ENCODE results near the gene RAD51B. TPM values are rescaled to one million over a fixed set of nuclear protein-coding genes. Genes with fewer than 3 reads are reported as not detected.

RAD51B gene
- total RNA-seq, 1 experiment from 2014 or later, result 16.7 TPM

DNA sequence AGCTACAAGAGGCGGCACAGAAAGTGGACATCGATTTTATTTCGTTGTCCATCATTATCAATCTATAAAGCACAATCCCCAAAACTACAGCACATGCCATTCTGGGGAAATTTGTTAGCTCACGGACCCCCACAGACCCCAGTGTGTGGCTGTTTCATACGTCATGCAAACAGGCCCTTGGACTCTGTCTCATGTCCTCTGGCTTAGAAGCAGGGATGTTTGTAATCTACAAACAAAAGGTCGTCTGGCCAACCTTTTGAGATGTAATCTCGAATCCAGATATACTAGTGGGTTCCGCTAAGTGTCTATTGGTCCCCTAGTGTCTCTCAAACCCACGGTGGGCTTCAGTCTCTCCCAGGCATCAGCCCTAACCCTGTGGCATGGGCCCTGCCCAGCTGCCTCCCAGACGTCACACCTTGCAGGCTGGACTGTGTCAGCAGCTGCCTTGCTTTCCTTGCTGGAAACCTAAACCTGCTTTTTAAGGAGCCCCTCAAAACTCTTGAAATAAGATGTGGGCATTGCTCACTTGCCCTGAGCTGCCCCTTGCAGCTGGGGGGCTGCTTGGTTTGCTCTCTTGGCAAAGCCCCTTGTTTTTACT, 752.4 kb downstream of the RAD51B start:
- no peaks in the 10 kb centered on the region for H3K9me3 ChIP-seq (ENCODE audit: control insufficient read depth, low read depth, low read length)

More for the DNA sequence above, 752.4 kb downstream of the RAD51B start:
- peaks cover 2% of the 10 kb centered on the region for H3K27me3 Mint-ChIP-seq (ENCODE audit: low read depth)
- no peak overlapping the region for H2BK15ac ChIP-seq (ENCODE audit: low read depth, low read length)
- H3K36me3 Mint-ChIP-seq (ENCODE audit: insufficient read depth in 1 of 3, low read depth in 3 of 3), result peaks cover 0 to 4% (median 0%) of the 10 kb centered on the region in 3 experiments; a peak in 2 of 7 replicates
- H3K4ac ChIP-seq (ENCODE audit: low read depth, low read length), result no peak overlapping the region
- no peak overlapping the region for H4K91ac ChIP-seq (ENCODE audit: insufficient read length, low read depth, low read length)
- H4K5ac ChIP-seq (ENCODE audit: insufficient read length, low read depth, low read length), result no peak overlapping the region
- H2AFZ ChIP-seq (ENCODE audit: low read length), result no peak overlapping the region
- H3K4me2 ChIP-seq (ENCODE audit: insufficient read depth, insufficient read length, low read length), result no peak overlapping the region
- no peak overlapping the region for H2BK120ac ChIP-seq (ENCODE audit: low read depth, low read length, poor library complexity, severe bottlenecking)
- no peaks in the 10 kb centered on the region for H3K79me1 ChIP-seq (ENCODE audit: insufficient read depth, low read depth, low read length, poor library complexity, severe bottlenecking)
- H3K18ac ChIP-seq (ENCODE audit: insufficient read length, low read depth, low read length), result no peak overlapping the region
- H2AK5ac ChIP-seq (ENCODE audit: insufficient read length, low read length), result no peak overlapping the region
- WGBS (ENCODE audit: extremely low coverage, insufficient read length, low lambda C conversion rate), result no CpG with 5 or more reads among the region's 10 CpGs
- TF ChIP-seq CTCF (conservative IDR thresholded peaks at IDR 0.05), result no peak
- H3K79me2 ChIP-seq (ENCODE audit: insufficient read depth, low read length), result no peaks in the 10 kb centered on the region
- H4K8ac ChIP-seq (replicated peaks; ENCODE audit: insufficient read length, low read depth, low read length), result no peak overlapping the region
- H3K27ac ChIP-seq (ENCODE audit: insufficient read length, low read depth, low read length), result no peak overlapping the region
- no peak overlapping the region for H2BK12ac ChIP-seq (ENCODE audit: insufficient read length, low read depth, low read length)
- DNase-seq, result no peak
- no peak overlapping the region for H3K23ac ChIP-seq (ENCODE audit: insufficient read length, low read depth, low read length)
- no peak overlapping the region for H2BK5ac ChIP-seq (ENCODE audit: insufficient read length, low read length)
- H3K23me2 ChIP-seq (ENCODE audit: insufficient read length, low read depth, low read length, poor library complexity, severe bottlenecking), result no peaks in the 10 kb centered on the region
- no peak overlapping the region for H2BK20ac ChIP-seq (ENCODE audit: low read depth, low read length, poor library complexity, severe bottlenecking)
- H3T11ph ChIP-seq (ENCODE audit: low read length), result no peak overlapping the region
- H3K9me3 Mint-ChIP-seq, result peaks cover 3 to 7% of the 10 kb centered on the region in 2 experiments; a peak in 1 of 5 replicates
- H3K27me3 ChIP-seq (ENCODE audit: insufficient read depth, low read length), result no peaks in the 10 kb centered on the region
- H3K4me1 Mint-ChIP-seq, result peaks cover 10 to 17% of the 10 kb centered on the region in 2 experiments
- no peaks in the 10 kb centered on the region for H4K20me1 ChIP-seq (ENCODE audit: control insufficient read depth, insufficient read depth, insufficient read length)
- no peak overlapping the region for H3K14ac ChIP-seq (ENCODE audit: insufficient read depth, low read length)
- no peak overlapping the region for H3K56ac ChIP-seq (ENCODE audit: insufficient read length, low read depth, low read length)
- no peak overlapping the region for H3K27ac Mint-ChIP-seq
- H3K4me3 Mint-ChIP-seq, result no peak overlapping the region
- no peak overlapping the region for H3K9ac ChIP-seq (ENCODE audit: extremely low read depth, insufficient read length, low read length)
- H3K4me1 ChIP-seq (ENCODE audit: insufficient read depth, low read length), result no peaks in the 10 kb centered on the region; the same call in 1 of the 2 replicates
